ENCODE results near the gene ZNF609. TPM values are rescaled to one million over a fixed set of nuclear protein-coding genes. Genes with fewer than 3 reads are reported as not detected.

The ZNF609 gene
- total RNA-seq, 1 experiment from 2014 or later = 9.9 TPM

GRCh38 chr15:64527263-64527984 lies 67.0 kb downstream of the ZNF609 start:
- Histone ChIP-seq H3K79me2 (ENCODE audit: low read length) (peaks cover 78% of the 10 kb centered on the region), H3K27ac (ENCODE audit: low read length) (no peak overlapping the region), H2AFZ (ENCODE audit: low read length) (no peak overlapping the region), H3K9ac (ENCODE audit: low read length) (no peak overlapping the region), H3K4me1 (ENCODE audit: insufficient read depth, low read length) (no peaks in the 10 kb centered on the region; the same call in 1 of the 2 replicates), H4K20me1 (ENCODE audit: low read length) (no peaks in the 10 kb centered on the region), H3K9me3 (ENCODE audit: low read length) (no peaks in the 10 kb centered on the region), H3K4me2 (ENCODE audit: low read length) (no peak overlapping the region), H3K9me2 (replicated peaks; ENCODE audit: low read length) (no peaks in the 10 kb centered on the region), H3K36me3 (ENCODE audit: low read depth, low read length) (no peaks in the 10 kb centered on the region), H3K4me3 (ENCODE audit: low read length) (no peak overlapping the region), H3K27me3 (ENCODE audit: low read length) (no peaks in the 10 kb centered on the region), H3F3A (ENCODE audit: low read length, unreplicated experiment) (no peaks in the 10 kb centered on the region)
- DNase-seq (peak; percentile 17), ATAC-seq (peak; percentile 58)
- no peak for TF ChIP-seq EZH2phosphoT487 (IDR thresholded peaks at IDR 0.05; ENCODE audit: borderline replicate concordance, low read length)
- TF ChIP-seq EZH2 (IDR thresholded peaks at IDR 0.05; ENCODE audit: low read length, unreplicated experiment) = no peak
- no peak for TF ChIP-seq CTCF (conservative IDR thresholded peaks at IDR 0.05; ENCODE audit: low read depth, low read length)
- intact Hi-C loops (cut with micrococcal nuclease) = no loop called here
- ChIA-PET POLR2A (ENCODE audit: unreplicated experiment) (no interaction called here), CTCF (no interaction called here)
- BruUV-seq (replicated peaks) = no TSS peak

GRCh38 chr15:64528871-64529270 lies 68.5 kb downstream of the ZNF609 start:
- Histone ChIP-seq H3K9me3 (ENCODE audit: low read length) (no peaks in the 10 kb centered on the region), H3K27ac (ENCODE audit: low read length) (no peak overlapping the region), H2AFZ (ENCODE audit: low read length) (no peak overlapping the region), H3K79me2 (ENCODE audit: low read length) (peaks cover 86% of the 10 kb centered on the region), H3K4me3 (ENCODE audit: low read length) (no peak overlapping the region), H3F3A (ENCODE audit: low read length, unreplicated experiment) (no peaks in the 10 kb centered on the region), H3K36me3 (ENCODE audit: low read depth, low read length) (no peaks in the 10 kb centered on the region), H3K27me3 (ENCODE audit: low read length) (no peaks in the 10 kb centered on the region), H3K9me2 (replicated peaks; ENCODE audit: low read length) (no peaks in the 10 kb centered on the region), H3K9ac (ENCODE audit: low read length) (no peak overlapping the region), H3K4me2 (ENCODE audit: low read length) (no peak overlapping the region), H4K20me1 (ENCODE audit: low read length) (no peaks in the 10 kb centered on the region), H3K4me1 (ENCODE audit: insufficient read depth, low read length) (no peaks in the 10 kb centered on the region; the same call in 1 of the 2 replicates)
- no TSS peak for BruUV-seq (replicated peaks)
- no peak for DNase-seq
- intact Hi-C loops (cut with micrococcal nuclease) = no loop called here
- no peak for ATAC-seq
- no peak for TF ChIP-seq EZH2 (IDR thresholded peaks at IDR 0.05; ENCODE audit: low read length, unreplicated experiment)
- TF ChIP-seq CTCF (conservative IDR thresholded peaks at IDR 0.05; ENCODE audit: low read depth, low read length) = no peak
- TF ChIP-seq EZH2phosphoT487 (IDR thresholded peaks at IDR 0.05; ENCODE audit: borderline replicate concordance, low read length) = no peak
- POLR2A ChIA-PET (ENCODE audit: unreplicated experiment) = no interaction called here
- CTCF ChIA-PET = no interaction called here

GRCh38 chr15:64530472-64530871 lies 70.1 kb downstream of the ZNF609 start:
- no peaks in the 10 kb centered on the region for H3K9me2 ChIP-seq (replicated peaks; ENCODE audit: low read length)
- no peaks in the 10 kb centered on the region for H3K27me3 ChIP-seq (ENCODE audit: low read length)
- H3K36me3 ChIP-seq (ENCODE audit: low read depth, low read length) = no peaks in the 10 kb centered on the region
- no peaks in the 10 kb centered on the region for H3K9me3 ChIP-seq (ENCODE audit: low read length)
- H3K4me1 ChIP-seq (ENCODE audit: insufficient read depth, low read length) = peaks cover 5% of the 10 kb centered on the region
- DNase-seq (no peak), ATAC-seq (no peak)
- H3K4me2 ChIP-seq (ENCODE audit: low read length) = no peak overlapping the region
- TF ChIP-seq EZH2phosphoT487 (IDR thresholded peaks at IDR 0.05; ENCODE audit: borderline replicate concordance, low read length) (no peak), EZH2 (IDR thresholded peaks at IDR 0.05; ENCODE audit: low read length, unreplicated experiment) (no peak), CTCF (conservative IDR thresholded peaks at IDR 0.05; ENCODE audit: low read depth, low read length) (no peak)
- peaks cover 84% of the 10 kb centered on the region for H3K79me2 ChIP-seq (ENCODE audit: low read length)
- H3K27ac ChIP-seq (ENCODE audit: low read length) = no peak overlapping the region
- H3K4me3 ChIP-seq (ENCODE audit: low read length) = no peak overlapping the region
- BruUV-seq (replicated peaks) = no TSS peak
- H2AFZ ChIP-seq (ENCODE audit: low read length) = no peak overlapping the region
- intact Hi-C loops (cut with micrococcal nuclease) = no loop called here
- ChIA-PET POLR2A (ENCODE audit: unreplicated experiment) (no interaction called here), CTCF (no interaction called here)
- H3F3A ChIP-seq (ENCODE audit: low read length, unreplicated experiment) = peaks cover 2% of the 10 kb centered on the region
- H3K9ac ChIP-seq (ENCODE audit: low read length) = no peak overlapping the region
- no peaks in the 10 kb centered on the region for H4K20me1 ChIP-seq (ENCODE audit: low read length)
